Smooth muscle cell (in vitro differentiated cells): ENCODE measurements around the gene SPECC1L. TPM values are rescaled to one million over a fixed set of nuclear protein-coding genes. Genes with fewer than 3 reads are reported as not detected.
"Not testable (repeated sequence)": the region's sequence is repeated elsewhere in the genome, so short reads cannot be mapped to it uniquely, and the experiment has no call there.

Source experiments
- DNase-seq: peaks from one replicate; lab custom pipeline; 2025; ENCODE audit not compliant: unreplicated experiment; lab: John Stamatoyannopoulos, UW
- H2AFZ ChIP-seq: fragments of 200-600 bp; sonication (generic); 2 replicates; pipeline ENCODE4 v1.6.0; 2016; ENCODE audit warnings: antibody characterized with exemption, low read depth, mild to moderate bottlenecking
- H3F3A ChIP-seq: fragments of 200-600 bp; sonication (generic); 2 replicates; pipeline ENCODE4 v1.6.0; 2017; ENCODE audit warnings: antibody characterized with exemption, low read depth
- H3K27ac ChIP-seq: fragments of 200-600 bp; sonication (generic); 2 replicates; pipeline ENCODE4 v1.5.1; 2016; ENCODE audit warnings: low read depth, mild to moderate bottlenecking
- H3K27me3 ChIP-seq: fragments of 200-600 bp; sonication (generic); 2 replicates; pipeline ENCODE4 v1.6.1; 2016; ENCODE audit warnings: low read depth, mild to moderate bottlenecking
- H3K36me3 ChIP-seq: fragments of 200-600 bp; sonication (generic); 2 replicates; pipeline ENCODE4 v1.5.1; 2016; ENCODE audit warnings: low read depth
- H3K4me1 ChIP-seq: fragments of 200-600 bp; sonication (generic); 2 replicates; pipeline ENCODE4 v1.5.1; 2016; ENCODE audit warnings: low read depth
- H3K4me2 ChIP-seq: fragments of 200-600 bp; sonication (generic); 2 replicates; pipeline ENCODE4 v1.6.0; 2016; ENCODE audit warnings: mild to moderate bottlenecking
- H3K4me3 ChIP-seq: fragments of 200-600 bp; sonication (generic); 2 replicates; pipeline ENCODE4 v1.5.1; 2016; ENCODE audit warnings: mild to moderate bottlenecking
- H3K79me2 ChIP-seq: fragments of 200-600 bp; sonication (generic); 2 replicates; pipeline ENCODE4 v1.6.0; 2016; ENCODE audit warnings: low read depth, mild to moderate bottlenecking
- H3K9ac ChIP-seq: fragments of 200-600 bp; sonication (generic); 2 replicates; pipeline ENCODE4 v1.6.0; 2016; ENCODE audit warnings: low read depth
- H3K9me3 ChIP-seq: fragments of 200-600 bp; sonication (generic); replicated peaks from 2 replicates; pipeline ENCODE4 v1.5.1; 2016; ENCODE audit warnings: low read depth
- H4K20me1 ChIP-seq: fragments of 200-600 bp; sonication (generic); 2 replicates; pipeline ENCODE4 v1.6.0; 2016; ENCODE audit warnings: low read depth
- CTCF ChIP-seq: fragments of 200-600 bp; sonication (generic); IDR thresholded peaks from 2 replicates; pipeline ENCODE4 v1.5.1; 2017; ENCODE audit warnings: borderline replicate concordance, mild to moderate bottlenecking, antibody characterized with exemption; ENCODE audit not compliant: insufficient read depth, poor library complexity, severe bottlenecking
- WGBS: methylation state at CpG from one replicate; pipeline ENCODE4 v1.1.7; 2016; ENCODE audit warnings: low lambda C conversion rate; 5-methylcytosine and 5-hydroxymethylcytosine counted together
- polyA plus RNA-seq: library from polyadenylated mRNA; unstranded; fragments of >200 nt; fragmentation: Nextera tagmentation; extraction: Ambion mirVana; gene quantifications from 2 replicates; pipeline ENCODE4 v1.2.1, GENCODE V29; 2016
- total RNA-seq: library from RNA; depleted of rRNA; stranded (reverse); fragments of >200 nt; gene quantifications from 2 replicates; pipeline ENCODE4 v1.2.3, GENCODE V29; 2014

Gene SPECC1L
- total and polyA plus RNA-seq, 2 experiments from 2014 or later: 10.0 to 19.1 TPM

- Histone ChIP-seq H3K27me3 (no peaks in the 10 kb centered on the region), H3K79me2 (no peaks in the 10 kb centered on the region), H3K9me3 (no peaks in the 10 kb centered on the region), H3K27ac (no peak overlapping the region), H2AFZ (no peak overlapping the region), H3K36me3 (no peaks in the 10 kb centered on the region), H3K4me2 (no peak overlapping the region), H4K20me1 (no peaks in the 10 kb centered on the region), H3K4me1 (peaks cover 12% of the 10 kb centered on the region), H3K4me3 (no peak overlapping the region), H3F3A (no peaks in the 10 kb centered on the region), H3K9ac (no peak overlapping the region)
- TF ChIP-seq CTCF: peak; percentile 70
- peak; percentile 75 for DNase-seq
- WGBS: 48% methylated on average over 23 of the region's 23 CpGs
Measured at GRCh38 chr22:24247564-24248344, 22.9 kb upstream of the SPECC1L start.

- H3K36me3 ChIP-seq, DNase-seq, H3K9ac ChIP-seq, H4K20me1 ChIP-seq, H3K4me1 ChIP-seq, H2AFZ ChIP-seq, H3F3A ChIP-seq, H3K4me2 ChIP-seq, H3K27me3 ChIP-seq, H3K79me2 ChIP-seq, H3K4me3 ChIP-seq, H3K9me3 ChIP-seq, H3K27ac ChIP-seq: not testable (repeated sequence)
- WGBS: 98% methylated on average over 12 of the region's 15 CpGs
Measured at GRCh38 chr22:24248611-24249010, 22.0 kb upstream of the SPECC1L start.

- H3K4me2 ChIP-seq, H3K36me3 ChIP-seq, H3F3A ChIP-seq, DNase-seq, H3K79me2 ChIP-seq, H3K9me3 ChIP-seq, H2AFZ ChIP-seq, H3K4me3 ChIP-seq, H3K4me1 ChIP-seq, H3K9ac ChIP-seq, H4K20me1 ChIP-seq, H3K27me3 ChIP-seq, H3K27ac ChIP-seq: not testable (repeated sequence)
- 96% methylated on average over 3 of the region's 8 CpGs for WGBS
Measured at GRCh38 chr22:24249413-24249812, 21.2 kb upstream of the SPECC1L start.

GRCh38 chr22:24251286-24251685, 19.3 kb upstream of the SPECC1L start:
- not testable (repeated sequence) for H3K27ac ChIP-seq, H3F3A ChIP-seq, H3K9ac ChIP-seq, H3K4me2 ChIP-seq, H3K27me3 ChIP-seq, DNase-seq, H3K4me3 ChIP-seq, H3K9me3 ChIP-seq, H4K20me1 ChIP-seq, H2AFZ ChIP-seq, H3K79me2 ChIP-seq, H3K36me3 ChIP-seq, H3K4me1 ChIP-seq
- 98% methylated on average over 11 of the region's 28 CpGs for WGBS

- not testable (repeated sequence) for DNase-seq, H2AFZ ChIP-seq, H3K9ac ChIP-seq, H3K9me3 ChIP-seq, H4K20me1 ChIP-seq, H3K4me3 ChIP-seq, H3F3A ChIP-seq, H3K4me1 ChIP-seq, H3K36me3 ChIP-seq, H3K79me2 ChIP-seq, H3K4me2 ChIP-seq, H3K27ac ChIP-seq, H3K27me3 ChIP-seq
- WGBS: 96% methylated on average over 12 of the region's 12 CpGs
Measured at GRCh38 chr22:24253126-24253525, 17.5 kb upstream of the SPECC1L start.

GRCh38 chr22:24256136-24256535, 14.5 kb upstream of the SPECC1L start:
- not testable (repeated sequence) for H3K27ac ChIP-seq, H3K9ac ChIP-seq, H3K36me3 ChIP-seq, H3K4me3 ChIP-seq, DNase-seq, H3K27me3 ChIP-seq, H3K9me3 ChIP-seq, H4K20me1 ChIP-seq, H3K4me1 ChIP-seq, H3F3A ChIP-seq, H3K4me2 ChIP-seq, H2AFZ ChIP-seq, H3K79me2 ChIP-seq
- WGBS: 93% methylated on average over 9 of the region's 13 CpGs

GRCh38 chr22:24256736-24257135, 13.9 kb upstream of the SPECC1L start:
- not testable (repeated sequence) for H3K4me1 ChIP-seq, H3K27me3 ChIP-seq, H3K4me3 ChIP-seq, H3F3A ChIP-seq, H3K27ac ChIP-seq, H3K9ac ChIP-seq, H2AFZ ChIP-seq, H4K20me1 ChIP-seq, H3K79me2 ChIP-seq, H3K36me3 ChIP-seq, H3K9me3 ChIP-seq, DNase-seq, H3K4me2 ChIP-seq
- WGBS: 100% methylated on average over 5 of the region's 7 CpGs
